Inferior parietal cortex (tissue), 1 donor: ENCODE measurements around the gene LRRC38.
A peak's percentile ranks its signal among the peaks of the same experiment; 100 is the strongest.
"Not testable (repeated sequence)": the region's sequence is repeated elsewhere in the genome, so short reads cannot be mapped to it uniquely, and the experiment has no call there.

ENCODE experiments used
- DNase-seq: peaks from one replicate; pipeline ENCODE4 v3.0.0-alpha.2; 2016; ENCODE audit errors: extremely low spot score

The LRRC38 gene, protein sequence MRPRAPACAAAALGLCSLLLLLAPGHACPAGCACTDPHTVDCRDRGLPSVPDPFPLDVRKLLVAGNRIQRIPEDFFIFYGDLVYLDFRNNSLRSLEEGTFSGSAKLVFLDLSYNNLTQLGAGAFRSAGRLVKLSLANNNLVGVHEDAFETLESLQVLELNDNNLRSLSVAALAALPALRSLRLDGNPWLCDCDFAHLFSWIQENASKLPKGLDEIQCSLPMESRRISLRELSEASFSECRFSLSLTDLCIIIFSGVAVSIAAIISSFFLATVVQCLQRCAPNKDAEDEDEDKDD

DNA sequence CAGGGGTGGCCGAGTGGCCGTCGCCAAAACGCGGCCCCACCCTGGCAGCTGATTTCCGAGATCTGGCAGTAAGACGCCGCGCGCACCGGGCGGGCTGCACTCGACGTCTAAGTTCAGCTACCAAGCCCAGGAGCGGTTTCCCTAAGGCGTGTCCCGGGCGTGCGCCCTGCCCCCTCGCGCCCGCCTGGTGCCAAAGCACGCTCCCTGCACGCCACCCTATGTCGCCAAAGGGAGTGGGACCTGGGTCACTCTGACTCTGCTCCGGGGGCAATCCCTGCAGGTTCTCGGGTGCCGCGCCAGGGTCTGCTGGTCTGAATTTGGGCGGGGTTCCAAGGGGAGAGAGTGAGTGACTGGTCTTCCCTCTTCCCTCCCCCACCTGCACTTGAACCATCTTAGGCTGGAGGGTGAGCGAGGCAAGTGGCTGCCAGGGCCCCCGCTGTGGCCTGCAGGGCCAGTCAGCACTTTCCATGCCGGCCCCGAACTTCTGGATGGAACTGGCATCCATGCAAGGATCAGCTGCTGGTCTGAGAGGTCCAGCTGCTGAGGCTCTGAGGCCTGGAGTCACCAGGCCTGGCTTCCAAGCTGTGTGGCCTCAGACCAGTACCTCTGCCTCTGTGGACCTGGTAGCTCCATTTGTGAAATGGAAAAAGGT is at the start of gene LRRC38:
Gene LRRC38 (minus strand): TSS at position 109 of the 652 bp plus-strand sequence. CDS start 410 bp downstream, outside the sequence.
- no peak for DNase-seq

DNA sequence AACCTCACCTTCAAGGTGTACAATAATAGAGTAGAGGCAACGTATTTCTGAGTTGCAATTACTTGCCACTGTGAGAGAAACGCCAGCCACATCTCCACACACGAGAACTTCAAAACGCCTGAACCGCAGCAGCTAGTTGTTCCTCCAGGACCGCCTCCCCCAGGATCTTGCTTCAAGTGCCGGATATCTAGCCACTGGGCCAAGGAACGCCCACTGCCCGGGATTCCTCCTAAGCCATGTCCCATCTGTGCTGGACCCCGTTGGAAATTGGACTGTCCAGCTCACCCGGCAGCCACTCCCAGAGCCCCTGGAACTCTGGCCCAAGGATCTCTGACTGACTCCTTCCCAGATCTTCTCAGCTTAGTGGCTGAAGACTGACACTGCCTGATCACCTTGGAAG is 49.2 kb upstream of the LRRC38 start:
- DNase-seq, result not testable (repeated sequence)

DNA sequence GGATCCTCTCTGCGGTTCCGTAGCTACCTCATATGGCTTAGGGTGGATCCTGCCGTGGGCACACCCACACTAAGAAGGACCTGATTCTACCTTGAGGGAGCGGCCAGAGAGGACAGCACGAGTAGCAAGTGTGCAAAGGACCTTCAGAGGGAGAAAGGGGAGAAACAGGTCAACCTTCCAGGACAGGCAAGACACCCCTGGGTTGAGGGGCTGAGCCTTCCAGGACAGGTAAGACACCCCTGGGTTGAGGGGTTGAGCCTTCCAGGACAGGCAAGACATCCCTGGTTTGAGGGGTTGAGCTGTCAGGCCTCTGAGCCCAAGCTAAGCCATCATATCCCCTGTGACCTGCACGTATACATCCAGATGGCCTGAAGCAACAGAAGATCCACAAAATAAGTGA is 46.7 kb upstream of the LRRC38 start:
- DNase-seq, result no peak

DNA sequence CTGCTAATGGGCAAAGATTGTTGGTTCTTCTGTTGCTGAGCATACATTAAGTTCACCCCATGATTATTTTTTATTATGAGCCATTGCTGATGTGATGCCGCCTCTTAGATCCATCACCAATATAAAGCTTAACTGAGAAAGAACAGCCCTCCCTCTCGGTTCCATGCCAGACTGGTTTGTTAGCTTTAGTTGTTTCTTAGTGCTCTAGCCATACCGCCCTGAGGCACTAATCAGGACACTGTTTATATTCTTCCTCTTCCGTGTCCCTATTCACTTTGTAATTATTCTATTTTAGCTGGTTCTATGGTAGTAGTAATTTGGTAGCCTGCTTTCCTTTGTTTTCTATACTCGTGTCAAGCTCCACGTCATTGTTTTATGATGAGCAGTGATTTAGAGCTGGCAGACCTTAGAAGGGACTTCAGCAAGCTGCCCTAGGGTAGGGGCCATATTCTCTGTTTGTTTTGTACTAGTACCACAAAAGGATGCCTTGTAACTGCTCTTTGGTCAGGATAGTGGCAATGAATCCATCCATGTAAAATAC is 42.5 kb upstream of the LRRC38 start:
- no peak for DNase-seq

DNA sequence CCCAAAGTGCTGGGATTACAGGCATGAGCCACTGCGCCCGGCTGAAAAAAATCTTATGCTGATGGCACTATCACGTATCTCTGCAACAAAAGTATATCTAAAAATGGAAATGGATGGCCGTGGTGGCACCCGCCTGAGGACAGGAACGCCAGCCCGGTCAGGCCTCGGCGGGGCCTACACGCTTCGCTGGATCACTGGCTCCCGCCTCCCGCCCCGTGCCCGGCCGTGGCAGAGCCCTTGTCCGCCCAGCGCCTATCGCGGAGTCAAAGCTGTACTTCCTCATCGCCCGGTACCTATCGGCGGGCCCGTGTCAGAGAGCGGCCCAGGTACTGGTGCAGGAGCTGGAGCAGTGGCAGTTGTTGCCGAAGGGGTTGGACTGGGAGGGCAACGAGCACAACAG is 41.0 kb upstream of the LRRC38 start:
- no peak for DNase-seq

DNA sequence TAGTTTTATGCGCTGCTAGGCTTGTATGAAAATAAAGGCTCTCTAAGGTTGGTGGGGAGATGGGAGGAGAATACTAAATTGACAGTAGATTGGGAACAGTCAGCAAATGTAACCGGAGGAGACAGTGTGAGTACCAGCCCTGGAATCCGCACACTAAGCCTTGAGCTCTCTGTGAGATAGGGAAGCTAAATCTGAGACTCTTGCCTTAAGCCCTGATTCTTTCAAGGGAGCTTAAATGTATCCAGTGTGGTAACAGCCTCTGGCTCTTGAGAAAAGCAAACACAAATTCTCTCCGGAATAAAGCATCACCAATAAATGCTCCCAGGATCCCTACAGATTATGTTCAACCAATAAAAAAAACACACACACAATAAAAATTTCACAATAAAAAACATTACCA is 36.9 kb upstream of the LRRC38 start:
- no peak for DNase-seq

DNA sequence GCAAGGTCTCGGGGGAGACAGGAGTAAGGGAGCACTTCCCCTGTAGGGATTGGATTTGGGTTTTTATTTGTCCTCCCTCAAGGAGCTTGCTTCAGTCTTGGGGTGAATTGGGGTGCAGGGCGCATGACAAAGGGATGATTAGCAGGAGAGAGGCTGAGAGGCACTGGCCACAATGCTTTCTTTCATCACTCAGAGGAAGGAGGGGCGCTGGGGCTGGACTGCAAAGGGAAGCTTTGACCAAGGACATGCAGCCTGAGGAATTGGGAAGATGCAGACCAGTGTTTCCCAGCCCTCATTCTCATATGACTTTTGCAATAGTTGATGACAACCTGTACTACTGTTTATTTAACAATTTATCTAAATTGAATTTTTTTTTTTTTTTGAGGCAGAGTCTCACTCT is 35.7 kb upstream of the LRRC38 start:
- DNase-seq, result peak; percentile 35

DNA sequence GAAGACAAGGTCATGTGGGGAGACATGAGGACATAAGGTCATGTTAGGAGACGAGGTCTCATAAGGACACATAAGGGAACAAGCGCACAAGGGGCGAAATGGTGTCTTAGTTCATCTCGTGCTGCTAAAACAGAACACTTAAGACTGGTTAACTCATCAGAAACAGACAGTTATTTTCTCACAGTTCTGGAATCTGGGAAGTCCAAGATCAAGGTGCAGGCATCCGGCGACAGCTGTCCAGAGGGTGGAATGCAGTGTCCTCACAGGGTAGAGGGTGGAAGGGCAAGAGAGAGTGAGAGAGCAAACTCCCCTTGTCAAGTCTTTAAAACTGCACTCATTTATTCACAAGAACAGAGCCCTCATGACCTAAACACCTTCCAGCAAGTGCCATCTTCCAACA is 35.2 kb upstream of the LRRC38 start:
- no peak for DNase-seq

DNA sequence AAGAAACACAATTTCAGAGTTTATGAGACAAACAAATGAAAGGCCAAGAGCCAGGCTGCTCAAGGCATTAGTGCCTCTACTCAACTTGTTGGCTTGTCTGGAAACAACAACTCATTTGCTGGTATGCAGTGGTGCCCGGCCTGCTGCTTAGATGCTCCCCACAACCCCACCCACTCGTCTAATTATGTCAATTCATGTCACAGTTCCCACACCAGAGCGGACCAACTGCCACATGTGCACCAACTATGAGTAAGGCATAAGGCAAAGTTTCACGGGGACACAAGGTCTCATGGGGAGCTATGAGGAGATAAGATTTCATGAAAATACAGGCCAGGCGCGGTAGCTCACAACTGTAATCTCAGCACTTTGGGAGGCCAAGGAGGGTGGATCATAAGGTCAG is 34.5 kb upstream of the LRRC38 start:
- no peak for DNase-seq

DNA sequence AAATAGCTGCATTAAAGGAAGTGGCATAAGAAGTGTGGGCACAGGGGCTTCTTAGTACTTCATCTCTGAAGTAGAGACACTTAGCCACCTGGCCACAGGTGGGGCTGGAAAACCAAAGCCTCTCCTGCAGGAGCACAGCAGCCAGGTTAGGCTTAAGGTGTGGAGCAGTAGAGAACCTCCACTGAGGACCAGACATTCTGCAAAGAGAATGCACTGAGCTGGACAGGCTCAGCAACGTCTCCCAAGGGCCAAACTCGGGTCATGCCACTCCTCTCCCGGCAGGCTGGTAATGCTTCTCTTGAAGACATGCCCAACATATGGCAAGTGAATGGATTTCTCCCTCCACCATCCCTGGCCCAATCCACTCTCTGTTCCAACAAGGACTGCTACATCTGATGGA is 33.0 kb upstream of the LRRC38 start:
- no peak for DNase-seq

DNA sequence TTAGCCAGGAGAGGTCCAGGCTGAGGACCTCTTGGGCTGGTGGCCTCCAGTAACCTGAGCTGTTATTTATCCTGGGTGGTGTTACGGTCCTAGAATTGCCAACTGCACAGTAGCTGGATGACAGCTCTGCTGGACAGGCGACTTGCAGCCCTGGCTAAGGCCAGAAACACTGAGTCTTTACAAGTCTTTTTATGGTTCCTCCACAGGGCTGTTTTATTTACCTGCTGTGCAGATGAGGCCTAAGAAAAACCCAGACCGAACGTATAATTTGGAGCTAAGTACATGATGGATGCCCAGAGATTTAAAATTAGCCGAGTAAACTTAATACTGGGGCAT is 30.4 kb upstream of the LRRC38 start:
- no peak for DNase-seq

DNA sequence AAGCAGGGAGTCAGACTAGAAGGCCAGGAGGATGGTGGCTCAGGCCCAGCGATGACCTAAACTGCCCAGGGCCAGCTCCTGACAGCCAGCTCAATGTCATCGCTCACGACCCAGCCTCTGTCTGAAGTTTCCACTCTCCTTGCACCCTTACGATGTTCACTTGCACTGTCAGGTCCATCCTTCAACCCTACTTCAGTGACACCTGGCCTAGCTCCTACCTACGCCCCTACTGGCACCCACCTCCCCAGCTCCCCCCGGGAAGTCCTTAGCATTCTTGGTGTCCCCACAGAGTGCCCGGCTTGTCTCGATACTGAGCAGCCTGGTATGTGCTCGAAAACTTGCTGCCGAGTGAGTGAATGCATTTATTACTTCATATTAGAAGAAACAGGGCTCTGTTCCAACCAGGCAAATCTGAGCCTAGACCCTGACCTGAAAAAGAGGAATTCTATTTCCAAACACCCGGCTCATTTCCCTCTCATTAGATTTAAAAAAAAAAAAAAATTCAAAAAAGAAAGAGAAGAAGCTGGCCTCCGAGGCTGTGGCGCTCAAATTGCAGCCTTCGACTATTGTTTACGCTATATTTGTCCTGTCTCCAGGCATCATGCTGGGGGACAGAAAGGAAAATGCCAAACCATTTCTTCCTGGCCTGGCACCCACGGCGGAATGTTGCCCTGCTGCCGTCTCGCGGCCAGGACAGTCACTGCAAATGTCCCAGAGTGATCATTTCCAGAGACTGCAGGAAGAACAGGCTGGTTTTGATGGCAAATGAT is 29.8 kb upstream of the LRRC38 start:
- DNase-seq, result peak; percentile 50

DNA sequence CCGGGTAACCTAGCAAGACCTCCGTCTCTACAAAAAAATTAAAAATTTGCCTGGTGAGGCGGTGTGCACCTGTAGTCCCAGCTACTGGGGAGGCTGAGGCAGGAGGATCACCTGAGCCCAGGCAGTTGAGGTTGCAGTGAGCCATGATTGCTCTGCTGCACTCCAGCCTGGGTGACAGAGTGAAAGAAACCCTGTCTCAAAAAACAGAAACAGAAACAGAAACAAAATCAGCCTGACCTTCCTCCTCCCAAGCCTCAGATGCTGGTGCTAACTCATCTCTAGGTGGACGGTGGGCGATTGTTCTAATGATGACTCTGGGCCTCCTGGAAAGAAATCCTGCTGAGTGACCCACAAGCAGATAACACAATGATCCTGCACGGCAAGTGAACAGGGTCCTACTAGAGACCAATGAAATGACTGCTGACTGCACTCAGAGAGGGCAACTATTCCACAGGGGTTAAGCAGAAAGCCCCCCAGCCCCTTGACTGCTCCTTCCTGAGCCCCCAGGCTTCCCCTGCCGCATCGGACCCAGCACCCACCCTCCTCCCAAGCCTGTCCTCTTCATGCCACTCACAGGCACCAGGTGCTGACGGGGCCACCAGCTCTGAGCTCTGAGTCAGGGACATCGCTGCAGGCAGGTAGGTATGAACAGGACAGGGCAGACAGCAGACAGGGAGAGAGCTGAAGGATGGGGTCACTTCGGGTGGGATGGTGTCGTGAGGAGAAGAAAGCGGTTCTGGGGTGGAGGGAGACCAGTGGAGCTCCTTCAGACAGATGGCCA is 27.8 kb upstream of the LRRC38 start:
- DNase-seq, result no peak

DNA sequence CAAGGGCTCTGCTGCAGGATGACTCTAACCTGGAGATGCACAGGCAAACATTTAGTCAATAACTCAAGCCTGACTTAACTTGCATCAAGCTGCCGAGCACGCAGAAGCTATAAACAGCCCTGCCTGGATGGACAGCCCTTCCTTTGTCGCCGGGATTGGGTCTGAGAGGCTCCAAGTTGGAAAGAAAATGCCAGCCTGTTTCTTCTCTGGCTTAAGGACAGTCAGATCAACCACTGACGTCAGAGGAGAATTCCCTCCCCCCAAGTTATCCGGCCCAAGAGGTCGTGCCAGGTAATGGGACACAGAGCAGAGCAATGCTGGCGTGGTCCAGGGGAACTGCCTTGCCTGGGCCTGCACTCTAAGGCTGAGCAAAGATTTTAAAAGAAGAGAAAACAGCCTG is 27.1 kb upstream of the LRRC38 start:
- no peak for DNase-seq

DNA sequence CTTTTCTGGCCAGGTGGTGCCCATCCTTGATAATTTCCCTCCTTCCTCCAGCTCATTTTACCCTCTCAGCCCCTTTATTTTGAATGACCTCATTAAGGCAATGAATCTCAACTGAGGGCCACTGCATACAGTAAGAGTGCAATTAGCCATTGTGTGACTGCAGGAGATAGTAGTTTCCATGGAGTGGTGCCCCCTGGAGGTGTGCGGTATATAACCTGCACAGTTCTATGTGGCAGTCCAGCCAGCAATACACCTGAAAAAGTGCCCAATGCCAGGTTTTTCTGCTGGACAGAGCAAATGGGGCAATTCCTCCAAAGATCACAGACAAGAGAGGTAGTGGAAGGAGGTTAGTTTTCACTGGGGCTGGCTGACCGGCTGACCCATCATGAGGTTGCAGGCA is 25.9 kb upstream of the LRRC38 start:
- DNase-seq, result no peak

DNA sequence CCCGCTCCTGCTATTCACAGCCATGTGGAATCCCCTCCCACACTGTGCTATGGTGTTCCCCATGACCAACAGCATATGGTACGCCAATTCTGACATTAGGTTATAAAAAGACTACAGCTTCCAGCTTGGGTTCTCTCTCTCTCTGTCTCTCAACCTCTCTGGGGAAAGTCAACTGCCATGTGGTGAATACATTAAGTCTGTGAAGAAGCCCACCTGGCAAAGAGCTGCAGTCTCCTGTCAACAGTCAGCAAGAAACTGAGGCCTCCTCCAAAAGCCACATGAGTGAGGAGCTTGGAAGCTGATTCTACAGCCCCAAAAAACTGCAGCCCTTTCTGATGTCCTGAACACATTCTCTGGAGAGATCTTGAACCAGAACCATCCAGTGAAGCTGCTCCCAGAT is 25.0 kb upstream of the LRRC38 start:
- no peak for DNase-seq

DNA sequence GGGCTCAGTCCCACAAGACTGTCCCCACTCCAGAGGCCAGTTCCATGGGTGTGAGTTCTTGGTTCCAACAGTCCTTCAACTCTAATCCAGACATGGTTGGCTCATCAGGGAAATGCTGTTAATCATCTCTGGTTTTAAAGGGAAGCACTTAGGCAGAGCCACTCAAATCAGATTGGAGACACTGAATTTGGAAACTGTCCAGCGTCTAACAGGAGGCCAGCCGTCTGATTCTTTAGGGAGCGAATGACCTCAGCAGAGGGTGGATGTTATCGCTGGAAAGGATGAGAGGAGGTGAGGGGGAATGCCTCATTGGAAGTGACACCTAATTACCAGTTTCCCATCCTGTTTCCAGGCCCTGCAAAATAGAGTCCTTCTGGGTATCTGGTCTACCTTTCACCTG is 22.8 kb upstream of the LRRC38 start:
- no peak for DNase-seq

DNA sequence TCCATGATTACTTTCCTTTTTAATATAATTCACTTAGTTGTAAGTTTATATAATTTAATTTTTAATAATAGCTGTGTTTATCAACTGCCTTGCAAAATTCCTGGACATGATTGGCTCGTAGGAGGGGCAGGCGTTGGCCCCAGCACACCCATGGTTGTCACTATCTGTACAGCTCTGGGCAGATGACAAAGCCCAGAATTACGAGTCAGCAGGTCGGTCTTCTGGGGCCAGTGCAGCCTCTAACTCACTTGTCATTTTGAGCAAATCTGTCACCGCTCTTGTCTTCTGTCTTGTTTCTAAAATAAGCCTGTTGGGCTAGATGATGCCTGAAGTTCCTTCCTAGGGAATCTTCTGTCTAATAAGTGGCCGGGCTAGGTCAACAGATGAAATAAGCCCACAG is 21.4 kb upstream of the LRRC38 start:
- no peak for DNase-seq

DNA sequence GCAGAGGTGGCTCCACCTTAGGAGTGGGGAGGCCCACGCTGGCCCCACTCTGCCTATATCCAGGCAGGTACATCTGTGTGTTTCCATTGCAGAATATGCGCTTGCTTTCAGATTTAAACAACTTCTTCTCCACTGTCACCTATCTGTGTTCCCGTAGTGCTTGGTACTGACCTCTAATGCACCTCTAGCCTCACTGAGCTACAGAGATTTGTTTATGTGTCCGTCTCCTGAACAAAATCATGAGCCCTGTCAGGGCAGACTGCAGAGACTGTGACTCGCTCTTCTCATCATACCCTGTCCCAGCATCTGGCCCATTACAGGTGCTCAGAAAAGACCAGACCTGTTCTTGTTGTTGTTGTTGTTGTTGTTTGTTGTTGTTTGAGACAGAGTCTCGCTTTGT is 14.5 kb upstream of the LRRC38 start:
- no peak for DNase-seq

DNA sequence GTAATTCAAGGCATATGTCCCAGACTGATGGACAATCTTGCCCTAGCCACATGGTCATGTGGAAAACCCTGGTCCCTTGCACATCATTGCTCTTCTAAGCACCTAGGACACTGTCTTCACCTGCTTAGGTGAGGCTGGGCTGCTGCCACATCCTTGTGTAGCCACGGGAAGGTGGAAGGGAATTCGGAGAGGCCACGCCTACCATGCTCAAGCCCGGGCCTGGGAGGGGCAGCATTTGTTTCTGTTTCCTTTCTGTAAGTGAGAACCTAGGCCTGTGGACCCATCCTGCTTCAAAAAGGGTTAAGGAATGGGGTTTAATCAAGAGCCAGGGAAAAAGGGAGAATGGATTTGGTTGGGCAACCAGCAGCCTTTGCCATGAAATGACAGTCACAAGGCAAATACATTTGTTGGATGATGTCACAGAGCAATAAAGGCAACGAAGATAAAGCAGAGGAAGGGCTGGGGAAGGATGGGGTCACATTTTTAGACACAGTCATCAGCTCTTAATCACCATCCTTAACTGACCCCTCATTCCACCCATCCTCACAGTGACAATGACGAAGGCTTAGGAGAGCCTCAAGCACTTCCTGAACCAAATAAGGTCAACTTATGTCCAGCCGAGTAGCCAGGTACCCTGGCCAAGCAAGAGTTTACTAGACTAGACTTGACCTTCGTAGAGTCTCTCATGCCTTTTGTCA is 10.1 kb upstream of the LRRC38 start:
- DNase-seq, result no peak

DNA sequence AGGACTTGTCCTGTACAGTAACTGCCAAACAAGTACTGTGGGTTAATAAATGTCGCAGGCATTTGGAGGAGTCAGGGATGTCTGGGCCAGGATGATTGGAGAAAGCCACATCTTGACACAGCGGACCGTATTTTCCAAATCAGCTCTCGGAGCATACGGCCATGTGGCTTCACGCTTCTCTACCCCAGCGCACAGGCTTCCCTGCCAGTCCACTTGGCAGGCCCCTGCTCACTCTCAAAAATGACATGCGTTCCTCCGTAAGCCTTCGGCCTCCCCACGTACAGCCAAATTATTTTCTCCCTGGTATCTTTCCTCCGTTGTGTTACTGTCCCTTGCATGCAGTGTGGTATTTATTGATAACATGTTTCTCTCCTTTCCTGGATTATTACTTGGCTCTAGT is 7.2 kb upstream of the LRRC38 start:
- DNase-seq, result no peak
